Mammary epithelial cell (primary cell): ENCODE results near the gene ASB3.

Experiments used
- CTCF ChIP-seq, 2 donors: IDR thresholded peaks in 1 of 2; conservative IDR thresholded peaks in 1 of 2; 2 replicates each; pipeline ENCODE4 v1.5.1; 2011 to 2012; ENCODE audit warnings: inconsistent platforms in 2 of 2, low read length in 2 of 2, mild to moderate bottlenecking in 2 of 2, control low read depth in 1 of 2, low read depth in 1 of 2; ENCODE audit not compliant: insufficient read depth in 1 of 2; ENCODE audit errors: extremely low read depth in 1 of 2
- EZH2 ChIP-seq: IDR thresholded peaks from 2 replicates; pipeline ENCODE4 v1.6.1; 2012; ENCODE audit warnings: low read length, inconsistent platforms, borderline replicate concordance

- no peak for TF ChIP-seq CTCF (conservative IDR thresholded peaks at IDR 0.05 in 1 of 2, IDR thresholded peaks at IDR 0.05 in 1 of 2; ENCODE audit: extremely low read depth in 1 of 2, insufficient read depth in 1 of 2, low read depth in 1 of 2, low read length in 2 of 2)
- TF ChIP-seq EZH2, result no peak
Measured at GRCh38 chr2:53632126-53632460, 154.7 kb downstream of the ASB3 start.
